ENCODE measurements around the gene PHLDA1. TPM values are rescaled to one million over a fixed set of nuclear protein-coding genes. Genes with fewer than 3 reads are reported as not detected.

The PHLDA1 gene
- total and polyA plus RNA-seq, 2 donors (not counting 3 experiments of a cell fraction or from before 2014, with no cell fraction given), result 14.1 to 30.8 TPM

DNA sequence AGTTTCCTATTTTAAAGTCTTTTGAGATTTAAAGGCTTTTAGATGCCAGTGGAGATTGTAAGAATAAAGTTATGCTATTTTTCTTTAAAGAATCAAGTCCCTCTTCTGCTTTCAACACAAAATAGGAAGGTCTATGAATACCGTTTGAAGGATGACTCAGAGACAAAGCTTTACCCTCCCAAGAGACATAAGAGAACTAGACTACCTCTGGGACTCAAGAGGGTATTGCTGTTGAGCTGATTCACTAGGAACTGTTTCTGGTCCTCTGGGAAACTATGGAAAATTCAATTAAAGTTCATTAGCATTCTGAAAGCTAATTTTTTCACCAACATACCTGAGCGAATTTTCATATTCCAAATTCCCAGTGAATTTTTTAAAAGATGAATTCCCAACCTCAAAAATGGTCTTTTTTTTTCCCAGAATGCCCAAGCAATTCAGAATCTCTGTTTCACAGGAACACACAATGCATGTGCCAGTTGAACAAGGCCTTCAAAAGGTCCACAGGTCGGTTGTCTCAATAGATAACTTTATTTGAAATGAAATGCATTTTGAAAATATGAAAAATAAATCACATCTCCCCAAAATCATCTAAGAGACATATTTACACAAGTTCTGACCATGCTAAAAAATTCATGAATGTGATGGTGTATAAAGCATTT, 6.5 kb downstream of the PHLDA1 start:
- peaks cover 53% of the 10 kb centered on the region for H3K4me1 ChIP-seq (ENCODE audit: control insufficient read depth, extremely low read depth, insufficient read depth, low read length)
- intact Hi-C loops (cut with micrococcal nuclease), result no loop called here
- H3K9ac ChIP-seq (replicated peaks; ENCODE audit: extremely low read depth, insufficient read depth, low read length), result no peak overlapping the region

More for the DNA sequence above, 6.5 kb downstream of the PHLDA1 start:
- H3K27ac ChIP-seq (ENCODE audit: insufficient read depth, low read depth, low read length), result peak overlapping the region; percentile 80
- DNase-seq (ENCODE audit: low read depth, low spot score), result peak; percentile 42
- no peaks in the 10 kb centered on the region for H3K9me3 ChIP-seq (replicated peaks; ENCODE audit: control insufficient read depth, insufficient read depth, low read length)
- TF ChIP-seq EZH2 (IDR thresholded peaks at IDR 0.05; ENCODE audit: borderline replicate concordance, low read depth, low read length, severe bottlenecking) (no peak), POLR2A (IDR thresholded peaks at IDR 0.05; ENCODE audit: low read depth, low read length) (no peak), POLR2AphosphoS5 (IDR thresholded peaks at IDR 0.05; ENCODE audit: insufficient read depth, low read depth, low read length) (peak; percentile 28), JUN (IDR thresholded peaks at IDR 0.05; ENCODE audit: borderline replicate concordance, insufficient read depth, insufficient read length, low read depth) (no peak), MYC (IDR thresholded peaks at IDR 0.05; ENCODE audit: low read depth, low read length) (no peak), FOS (IDR thresholded peaks at IDR 0.05; ENCODE audit: borderline replicate concordance, insufficient read depth, low read length) (peak; percentile 64)
- TF ChIP-seq, protein P1, sequence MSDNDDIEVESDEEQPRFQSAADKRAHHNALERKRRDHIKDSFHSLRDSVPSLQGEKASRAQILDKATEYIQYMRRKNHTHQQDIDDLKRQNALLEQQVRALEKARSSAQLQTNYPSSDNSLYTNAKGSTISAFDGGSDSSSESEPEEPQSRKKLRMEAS (IDR thresholded peaks at IDR 0.05; ENCODE audit: insufficient read depth, insufficient read length), result no peak
- TF ChIP-seq, protein P2, sequence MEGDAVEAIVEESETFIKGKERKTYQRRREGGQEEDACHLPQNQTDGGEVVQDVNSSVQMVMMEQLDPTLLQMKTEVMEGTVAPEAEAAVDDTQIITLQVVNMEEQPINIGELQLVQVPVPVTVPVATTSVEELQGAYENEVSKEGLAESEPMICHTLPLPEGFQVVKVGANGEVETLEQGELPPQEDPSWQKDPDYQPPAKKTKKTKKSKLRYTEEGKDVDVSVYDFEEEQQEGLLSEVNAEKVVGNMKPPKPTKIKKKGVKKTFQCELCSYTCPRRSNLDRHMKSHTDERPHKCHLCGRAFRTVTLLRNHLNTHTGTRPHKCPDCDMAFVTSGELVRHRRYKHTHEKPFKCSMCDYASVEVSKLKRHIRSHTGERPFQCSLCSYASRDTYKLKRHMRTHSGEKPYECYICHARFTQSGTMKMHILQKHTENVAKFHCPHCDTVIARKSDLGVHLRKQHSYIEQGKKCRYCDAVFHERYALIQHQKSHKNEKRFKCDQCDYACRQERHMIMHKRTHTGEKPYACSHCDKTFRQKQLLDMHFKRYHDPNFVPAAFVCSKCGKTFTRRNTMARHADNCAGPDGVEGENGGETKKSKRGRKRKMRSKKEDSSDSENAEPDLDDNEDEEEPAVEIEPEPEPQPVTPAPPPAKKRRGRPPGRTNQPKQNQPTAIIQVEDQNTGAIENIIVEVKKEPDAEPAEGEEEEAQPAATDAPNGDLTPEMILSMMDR (IDR thresholded peaks at IDR 0.05; ENCODE audit: extremely low read depth in 1 of 2, insufficient read depth in 1 of 2, low read depth in 1 of 2, low read length in 2 of 2), result no peak
- no peak for FAIRE-seq
- H4K20me1 ChIP-seq (replicated peaks; ENCODE audit: control insufficient read depth, extremely low read depth, insufficient read depth, low read length), result no peaks in the 10 kb centered on the region
- POLR2A ChIA-PET, result interaction anchor here (1.0 to 2.2 kb wide), 5 partner anchors 43 to 498 kb away, joined by 3 to 6 read pairs (median 3); no protein-coding TSS in a partner anchor
- H2AFZ ChIP-seq (ENCODE audit: low read depth, low read length), result no peak overlapping the region
- H3K27me3 ChIP-seq (ENCODE audit: control insufficient read depth in 2 of 2, insufficient read depth in 2 of 2, low read length in 2 of 2), result no peaks in the 10 kb centered on the region
- no peak overlapping the region for H3K4me3 ChIP-seq (replicated peaks in 1 of 3; ENCODE audit: insufficient read depth in 1 of 3, low read depth in 1 of 3, low read length in 3 of 3)
- H3K4me2 ChIP-seq (ENCODE audit: insufficient read depth, low read length), result no peak overlapping the region
- no TSS peak for BruUV-seq (replicated peaks)
- no peaks in the 10 kb centered on the region for H3K9me1 ChIP-seq (replicated peaks; ENCODE audit: control insufficient read depth, extremely low read depth, insufficient read depth, low read length)
- peaks cover 25% of the 10 kb centered on the region for H3K79me2 ChIP-seq (ENCODE audit: control insufficient read depth, insufficient read depth, low read length)
- H3K36me3 ChIP-seq (ENCODE audit: control insufficient read depth in 2 of 2, extremely low read depth in 1 of 2, insufficient read depth in 2 of 2, low read length in 2 of 2), result peaks cover 0 to 8% of the 10 kb centered on the region in 2 experiments
- CTCF ChIA-PET, result interaction anchor here (1.0 to 2.3 kb wide), 7 partner anchors 46 to 691 kb away, joined by 3 to 8 read pairs (median 4); partner anchors contain the start of gene GLIPR1L1
- dilution Hi-C loops (cut with MboI; ENCODE audit: extremely low pct_ligation_motif_present, low sequenced_read_pairs), result loop anchor here (25.0 kb wide), 1 partner anchor 513 kb away; the partner anchor contains the start of gene KRR1
